GM15510 (cell line): Measurements from ENCODE around the gene IRF1.

ENCODE experiments used
- POLR2A ChIP-seq: IDR thresholded peaks from 3 replicates; pipeline ENCODE4 v1.6.1; 2011; ENCODE audit warnings: borderline replicate concordance; ENCODE audit not compliant: insufficient read length; ENCODE audit errors: extremely low read depth

Gene IRF1, protein sequence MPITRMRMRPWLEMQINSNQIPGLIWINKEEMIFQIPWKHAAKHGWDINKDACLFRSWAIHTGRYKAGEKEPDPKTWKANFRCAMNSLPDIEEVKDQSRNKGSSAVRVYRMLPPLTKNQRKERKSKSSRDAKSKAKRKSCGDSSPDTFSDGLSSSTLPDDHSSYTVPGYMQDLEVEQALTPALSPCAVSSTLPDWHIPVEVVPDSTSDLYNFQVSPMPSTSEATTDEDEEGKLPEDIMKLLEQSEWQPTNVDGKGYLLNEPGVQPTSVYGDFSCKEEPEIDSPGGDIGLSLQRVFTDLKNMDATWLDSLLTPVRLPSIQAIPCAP

DNA sequence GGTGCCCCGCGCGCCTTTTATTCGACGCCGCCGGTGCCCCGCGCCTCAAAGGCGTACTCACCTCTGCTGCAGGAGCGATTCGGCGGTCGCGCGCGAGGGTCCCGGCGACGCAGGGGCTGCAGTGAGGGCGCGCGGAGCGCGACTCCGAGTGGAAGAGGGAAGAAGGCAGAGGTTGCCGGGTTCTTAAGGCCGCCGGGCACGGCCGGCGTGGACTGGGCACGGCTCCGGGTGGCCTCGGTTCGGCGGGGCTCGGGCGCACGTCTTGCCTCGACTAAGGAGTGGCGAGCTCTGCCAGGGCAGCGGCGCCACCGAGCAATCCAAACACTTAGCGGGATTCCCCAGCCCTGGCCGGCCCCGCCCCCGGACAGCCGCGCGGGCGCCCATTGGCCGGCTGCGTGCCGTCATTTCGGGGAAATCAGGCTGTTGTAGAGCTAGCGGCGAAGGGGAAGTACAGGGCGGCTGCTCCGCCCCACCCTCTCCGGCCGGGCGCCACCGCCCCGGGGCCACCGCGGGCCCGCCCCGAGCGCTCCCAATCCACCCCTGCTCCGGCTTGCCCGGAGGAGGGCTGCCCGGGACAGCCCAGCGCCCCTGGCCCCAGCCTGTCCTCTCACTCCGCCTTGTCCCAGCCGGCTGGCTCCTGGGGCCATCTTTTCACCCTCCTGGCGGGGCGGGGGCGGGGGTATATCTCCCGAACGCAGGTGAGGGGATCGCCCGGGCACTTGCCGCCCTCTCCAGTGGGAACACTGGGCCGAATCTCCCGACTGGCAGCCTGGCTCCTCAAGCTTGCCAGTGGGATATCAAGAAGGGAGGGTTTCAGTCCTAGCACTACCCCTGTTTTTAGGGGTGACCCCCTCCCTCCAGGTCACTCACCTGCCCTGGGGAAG lies at the start of gene IRF1:
TSS of gene IRF1 (minus strand) at position 290 of the 884 bp plus-strand sequence. CDS start 1,295 bp downstream, outside the sequence.
- TF ChIP-seq POLR2A, result peak; percentile 99

DNA sequence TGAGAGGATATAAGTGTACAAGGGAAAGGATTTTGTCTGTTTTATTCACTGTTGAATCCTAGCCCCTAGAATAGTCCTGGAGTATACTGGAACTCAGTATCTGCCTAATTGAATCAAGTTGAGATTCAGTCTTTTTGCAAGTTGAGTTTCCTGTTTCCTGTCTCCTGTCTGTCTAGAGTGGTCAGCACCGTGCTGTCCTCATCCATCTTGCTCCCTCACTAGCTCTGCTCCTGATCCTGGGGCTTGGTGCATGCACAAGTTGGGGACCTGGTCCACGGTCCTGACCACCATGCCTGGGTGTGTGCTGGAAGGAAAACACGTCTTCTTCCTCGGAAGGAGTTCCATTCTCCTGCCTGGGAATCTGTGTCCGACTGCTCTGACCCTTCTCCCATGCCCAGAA lies 49.6 kb upstream of the IRF1 start:
- no peak for TF ChIP-seq POLR2A

DNA sequence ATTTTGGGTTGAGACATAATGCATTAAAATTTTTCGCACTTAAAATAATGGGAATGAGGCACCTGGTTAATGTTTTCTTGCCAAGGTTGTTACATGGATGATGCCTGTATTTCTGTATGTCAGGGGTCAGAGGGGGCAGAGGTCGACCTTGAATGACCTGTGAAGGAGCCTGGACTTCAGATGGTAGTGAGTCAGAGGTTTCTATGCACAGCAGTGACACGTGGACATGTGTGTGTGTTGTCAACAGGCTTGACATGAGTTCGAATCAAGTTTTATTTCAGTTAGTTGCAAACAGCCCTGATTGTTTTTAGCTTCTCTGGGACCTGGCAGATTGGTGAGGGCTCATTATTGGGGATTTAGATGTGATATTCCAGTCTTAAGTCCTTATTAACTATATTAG lies 49.1 kb upstream of the IRF1 start:
- TF ChIP-seq POLR2A, result no peak

DNA sequence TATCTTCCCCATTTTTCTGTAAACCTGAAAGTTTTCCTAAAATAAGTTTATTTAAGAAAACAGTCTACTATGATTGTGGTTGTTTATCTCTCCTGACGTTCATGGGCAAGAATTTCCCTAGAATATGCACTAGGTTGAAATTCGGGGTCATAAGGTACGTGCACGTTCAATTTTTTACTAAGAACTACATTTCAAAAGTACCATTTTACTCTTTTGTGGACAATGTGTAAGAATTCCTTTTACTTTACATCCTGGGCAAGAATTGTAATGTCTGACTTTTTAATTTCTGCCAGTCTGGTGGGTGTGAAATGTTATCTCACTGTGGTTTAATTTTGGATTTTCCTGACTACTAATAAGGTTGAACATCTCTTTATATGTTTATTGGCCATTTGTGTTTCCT lies 40.4 kb upstream of the IRF1 start:
- TF ChIP-seq POLR2A, result no peak

DNA sequence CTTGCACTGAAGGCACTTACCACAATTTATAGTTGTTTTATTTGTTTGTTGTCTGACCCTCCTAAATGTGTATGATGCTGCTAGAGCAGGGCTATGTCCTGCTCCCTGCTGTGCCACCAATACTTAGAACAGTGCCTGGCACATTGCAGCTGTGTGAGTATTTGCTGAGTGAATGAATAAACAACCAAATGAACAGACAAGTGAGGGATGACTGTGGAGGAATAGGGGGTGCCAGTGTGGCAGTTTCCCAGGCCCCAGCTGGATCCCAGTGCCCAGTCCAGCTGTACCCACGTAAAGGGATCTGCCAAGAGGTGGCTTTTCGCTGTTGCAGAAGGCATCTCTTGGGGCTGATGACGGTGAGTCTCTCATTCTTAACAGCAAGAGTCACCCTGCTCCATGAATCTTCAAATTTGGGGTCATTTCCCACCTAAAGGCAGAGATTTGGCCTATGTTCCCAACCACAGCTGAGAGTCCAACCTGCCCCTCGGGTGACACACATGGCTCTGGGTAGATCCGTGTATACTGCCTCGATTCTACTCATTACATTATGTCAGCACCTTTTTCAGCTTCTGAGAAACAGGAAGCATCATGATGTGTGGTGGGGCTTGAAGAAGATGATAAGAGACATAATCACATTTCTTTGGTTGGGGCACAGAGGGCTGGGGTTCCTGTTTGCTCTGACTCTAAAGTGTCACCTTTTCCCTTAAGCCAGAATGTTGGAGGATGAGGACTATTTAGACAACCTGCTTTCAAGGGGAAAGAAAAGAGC lies 38.5 kb upstream of the IRF1 start:
- TF ChIP-seq POLR2A, result no peak

DNA sequence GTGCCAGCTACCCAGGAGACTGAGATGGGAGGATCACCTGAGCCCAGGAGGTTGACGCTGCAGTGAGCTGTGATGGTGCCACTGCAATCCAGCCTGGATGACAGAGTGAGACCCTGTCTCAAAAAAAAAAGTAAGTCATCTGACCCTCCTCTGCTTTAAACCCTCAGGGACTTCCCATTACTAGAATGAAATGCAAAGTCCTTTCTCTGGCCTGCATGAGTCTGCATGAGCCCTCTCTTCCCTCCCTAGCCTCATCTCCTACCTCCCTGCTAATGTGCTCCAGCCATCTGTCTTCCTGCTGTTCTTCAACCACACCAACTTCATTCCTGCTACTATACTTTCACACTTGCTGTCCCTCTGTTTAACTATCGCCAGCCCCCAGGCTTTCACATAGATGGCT lies 37.4 kb upstream of the IRF1 start:
- no peak for TF ChIP-seq POLR2A

DNA sequence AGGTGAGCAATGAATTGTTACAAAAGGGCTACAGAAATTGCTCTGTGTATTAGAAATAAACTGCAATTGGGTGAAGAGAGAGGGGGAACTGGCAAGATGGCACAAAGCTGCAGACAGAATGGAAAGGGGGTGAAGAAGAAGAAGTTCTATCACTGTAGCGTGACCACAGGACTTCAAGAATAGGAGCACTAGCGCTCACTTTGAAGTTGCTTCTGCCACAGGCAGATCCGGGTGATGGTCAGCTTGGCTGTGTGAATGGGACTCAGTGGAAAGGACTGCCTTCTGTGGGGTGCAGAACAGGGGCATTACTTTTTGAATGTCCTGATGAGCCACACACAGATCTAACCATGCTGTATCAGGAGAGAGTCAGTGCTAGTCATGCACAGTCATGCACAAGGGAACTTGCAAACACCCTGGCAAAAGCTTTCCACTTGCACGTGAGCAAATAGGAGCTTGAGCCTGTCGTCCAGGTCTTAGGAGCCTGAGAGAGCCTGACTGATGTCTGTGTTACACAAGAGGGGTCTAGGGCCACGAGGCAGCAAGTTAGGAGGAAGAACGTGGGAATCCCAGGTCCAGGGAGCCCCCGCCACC lies 36.5 kb upstream of the IRF1 start:
- TF ChIP-seq POLR2A, result no peak

DNA sequence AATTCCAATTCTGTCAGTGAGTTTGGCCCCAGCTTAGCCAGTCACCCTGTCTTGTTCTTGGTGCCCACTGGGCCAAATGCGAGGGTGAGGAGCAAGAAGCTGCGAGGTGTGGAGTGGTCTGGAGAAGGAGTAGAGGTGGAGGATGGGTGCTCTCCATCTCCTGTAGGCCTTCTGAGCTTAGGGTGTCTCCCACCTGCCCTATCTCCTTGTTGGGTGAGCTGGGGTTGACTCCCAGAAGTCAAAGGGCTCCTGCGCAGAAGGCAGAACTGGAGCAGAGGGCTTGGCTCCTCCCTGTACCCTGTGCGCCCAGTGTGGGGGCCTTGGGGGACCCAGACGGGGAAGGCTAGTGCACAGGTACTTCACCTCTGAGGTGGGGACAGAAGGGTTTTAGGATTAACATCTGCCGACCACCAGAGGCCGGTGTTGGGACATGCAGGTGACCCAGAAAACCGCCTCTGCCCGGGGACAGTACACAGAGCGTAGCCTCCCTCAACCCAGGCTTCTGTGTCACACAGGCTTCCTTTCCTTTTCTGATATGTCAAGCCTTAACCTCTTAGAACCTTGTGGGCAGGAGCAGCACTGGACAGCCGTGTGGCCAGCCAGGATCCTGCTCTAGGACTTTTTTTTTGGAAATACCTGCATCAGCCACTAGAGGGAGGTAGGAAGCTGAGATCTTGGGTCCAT lies 35.9 kb upstream of the IRF1 start:
- no peak for TF ChIP-seq POLR2A

DNA sequence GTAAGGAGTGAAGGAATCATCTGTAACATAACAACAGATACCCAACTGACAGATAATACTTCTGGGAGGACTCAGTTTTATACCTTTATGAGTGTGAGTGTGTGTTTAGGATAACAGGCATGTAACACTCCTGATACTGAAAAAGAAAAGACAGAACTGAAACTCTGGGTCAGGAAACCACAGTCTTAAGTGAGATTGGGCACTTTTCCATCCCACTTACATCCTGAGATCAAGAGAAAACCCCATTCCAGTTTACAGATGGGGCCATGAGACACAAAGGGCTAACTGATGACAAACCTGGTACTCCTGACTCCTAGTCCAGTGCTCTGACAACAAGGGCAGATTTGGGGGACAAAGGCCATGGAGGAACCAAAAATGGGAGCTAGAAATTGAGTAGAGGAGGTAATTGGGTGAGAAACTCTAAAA lies 34.7 kb upstream of the IRF1 start:
- TF ChIP-seq POLR2A, result no peak

DNA sequence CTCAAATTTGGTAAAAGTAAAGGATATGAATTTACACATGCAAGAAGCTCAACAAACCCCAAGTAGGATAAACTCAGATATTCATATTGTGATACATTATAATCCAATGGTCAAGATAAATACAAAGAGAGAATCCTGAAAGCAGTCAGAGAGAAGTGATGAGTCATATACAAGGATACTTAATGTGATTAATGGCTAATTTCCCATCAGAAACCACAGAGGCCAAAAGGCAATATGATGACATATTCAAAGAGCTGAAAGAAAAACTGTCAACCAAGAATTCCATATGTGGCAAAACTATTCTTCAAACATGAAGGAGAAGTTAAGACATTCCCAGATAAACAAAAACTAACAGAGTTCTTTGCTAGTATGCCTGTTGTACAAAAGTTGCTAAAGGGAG lies 19.5 kb upstream of the IRF1 start:
- no peak for TF ChIP-seq POLR2A

DNA sequence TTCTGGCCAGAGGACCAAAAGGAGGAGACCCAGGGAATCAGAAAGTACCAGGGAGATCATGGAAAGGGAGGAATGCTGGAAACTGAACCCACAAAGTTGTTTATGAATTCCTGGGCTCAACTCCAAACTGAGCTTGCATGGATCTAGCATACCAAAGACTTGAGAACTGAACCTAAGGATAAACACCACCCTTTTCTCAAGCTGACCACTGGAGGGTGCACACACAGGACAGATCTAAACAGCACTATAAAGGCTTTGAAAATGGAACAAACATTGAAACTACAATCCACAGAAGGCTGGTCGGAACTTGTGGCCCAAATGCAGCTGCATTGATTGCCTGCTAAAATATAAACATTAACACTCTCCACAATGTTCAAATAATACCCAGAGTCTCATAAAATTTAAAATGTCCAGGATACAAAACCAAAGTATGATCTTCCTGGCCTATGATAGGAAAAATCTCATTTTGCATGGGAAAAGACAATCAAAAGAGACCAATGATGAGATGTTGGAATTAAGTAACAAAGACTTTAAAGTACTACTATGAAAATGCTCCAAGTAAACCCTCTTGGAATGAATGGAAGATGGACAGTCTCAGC lies 15.6 kb upstream of the IRF1 start:
- TF ChIP-seq POLR2A, result no peak

DNA sequence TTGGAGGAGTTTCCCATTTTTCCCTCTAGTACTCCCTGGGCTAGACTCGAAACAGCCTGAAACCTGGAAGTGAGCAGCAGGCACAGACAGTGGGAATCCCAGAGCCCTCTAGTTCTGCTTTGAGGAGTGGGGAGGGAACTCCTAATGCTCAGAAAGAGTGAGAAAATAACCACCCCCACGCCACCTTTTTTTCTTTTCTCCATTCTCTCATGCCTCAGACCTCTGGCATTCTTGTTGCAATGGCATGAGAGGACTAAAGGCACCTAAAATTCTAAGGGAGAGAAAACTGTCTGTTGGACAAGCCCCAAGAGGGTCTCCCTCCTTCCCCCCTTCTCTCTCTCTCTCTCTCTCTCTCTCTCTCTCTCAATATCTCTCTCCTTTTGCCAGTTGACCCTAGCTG lies 15.1 kb upstream of the IRF1 start:
- TF ChIP-seq POLR2A, result no peak

DNA sequence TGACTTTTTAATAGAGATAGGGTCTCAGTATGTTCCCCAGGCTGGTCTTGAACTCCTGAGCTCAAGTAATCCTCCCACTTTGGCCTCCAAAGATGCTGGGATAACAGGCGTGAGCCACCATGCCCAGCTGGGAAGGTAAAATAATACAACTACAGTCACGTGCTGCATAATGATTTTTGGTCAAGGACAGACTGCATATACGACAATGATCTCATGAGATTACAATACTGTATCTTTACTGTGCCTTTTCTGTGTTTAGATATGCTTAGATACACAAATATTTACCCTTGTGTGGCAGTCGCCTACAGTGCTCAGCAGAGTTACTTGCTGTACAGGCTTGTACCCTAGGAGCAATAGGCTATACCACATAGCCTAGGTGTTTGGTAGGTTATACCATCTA lies 14.2 kb upstream of the IRF1 start:
- TF ChIP-seq POLR2A, result no peak

DNA sequence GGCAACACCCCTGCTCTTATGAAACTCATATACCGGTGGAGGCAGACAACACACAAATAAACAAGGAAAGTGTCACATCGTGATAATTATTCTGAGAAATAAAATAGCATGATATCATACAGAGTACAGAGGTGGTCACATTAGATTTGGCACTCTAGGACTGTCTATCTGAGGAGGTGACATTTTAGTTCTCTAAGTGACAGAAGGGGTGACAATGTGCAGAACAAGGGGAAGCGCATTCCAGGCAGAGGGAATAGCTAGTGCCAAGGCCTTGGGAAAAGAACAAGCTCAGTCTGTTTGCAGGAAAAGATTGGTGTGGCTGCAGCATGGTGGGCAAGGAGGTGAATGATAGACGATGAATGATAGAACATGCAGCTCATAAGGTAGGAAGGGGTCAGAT lies 12.7 kb upstream of the IRF1 start:
- TF ChIP-seq POLR2A, result no peak
